ENCODE data around the gene C12orf43. TPM values are rescaled to one million over a fixed set of nuclear protein-coding genes. Genes with fewer than 3 reads are reported as not detected.

C12orf43 gene
- total RNA-seq, 1 experiment from 2014 or later = 25.7 TPM

DNA sequence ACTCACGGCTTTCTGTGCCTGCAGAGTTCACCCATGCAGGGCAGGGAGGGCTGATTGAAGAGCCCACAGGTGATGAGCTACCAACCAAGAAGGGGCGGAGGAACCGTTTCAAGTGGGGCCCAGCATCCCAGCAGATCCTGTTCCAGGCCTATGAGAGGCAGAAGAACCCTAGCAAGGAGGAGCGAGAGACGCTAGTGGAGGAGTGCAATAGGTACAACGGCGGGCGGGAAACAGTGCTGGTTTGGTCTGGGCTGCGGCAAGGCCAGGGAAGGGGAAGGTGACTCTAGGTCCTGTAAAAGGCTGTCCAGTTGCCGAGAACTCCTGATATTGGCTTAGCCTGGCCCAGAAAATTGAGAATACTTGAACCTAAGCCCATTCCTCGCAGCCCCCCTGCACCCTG, 22.8 kb downstream of the C12orf43 start:
- Mint-ChIP-seq H3K9me3 (peaks cover 0 to 3% of the 10 kb centered on the region in 2 experiments; a peak in 2 of 5 replicates), H3K36me3 (ENCODE audit: insufficient read depth in 1 of 3, low read depth in 3 of 3) (no peaks in the 10 kb centered on the region), H3K27me3 (ENCODE audit: low read depth) (peaks cover 12% of the 10 kb centered on the region), H3K27ac (no peak overlapping the region), H3K4me1 (0 out of 4 replicates have a peak, but pooled peaks cover 0 to 2% of the 10 kb centered on the region in 2 experiments), H3K4me3 (no peak overlapping the region)
- H2BK20ac ChIP-seq (ENCODE audit: low read depth, low read length, poor library complexity, severe bottlenecking) = no peak overlapping the region
- no CpG with 5 or more reads among the region's 11 CpGs for WGBS (ENCODE audit: extremely low coverage, insufficient read length, low lambda C conversion rate)
- H3T11ph ChIP-seq (ENCODE audit: low read length) = no peak overlapping the region
- no peak overlapping the region for H3K27ac ChIP-seq (ENCODE audit: insufficient read length, low read depth, low read length)
- H3K23ac ChIP-seq (ENCODE audit: insufficient read length, low read depth, low read length) = no peak overlapping the region
- H2BK15ac ChIP-seq (ENCODE audit: low read depth, low read length) = no peak overlapping the region
- no peak overlapping the region for H4K91ac ChIP-seq (ENCODE audit: insufficient read length, low read depth, low read length)
- H3K23me2 ChIP-seq (ENCODE audit: insufficient read length, low read depth, low read length, poor library complexity, severe bottlenecking) = no peaks in the 10 kb centered on the region
- no peak overlapping the region for H2AFZ ChIP-seq (ENCODE audit: low read length)
- no peak overlapping the region for H3K14ac ChIP-seq (ENCODE audit: insufficient read depth, low read length)
- H2BK5ac ChIP-seq (ENCODE audit: insufficient read length, low read length) = no peak overlapping the region
- no peak overlapping the region for H2BK12ac ChIP-seq (ENCODE audit: insufficient read length, low read depth, low read length)
- no peak overlapping the region for H3K18ac ChIP-seq (ENCODE audit: insufficient read length, low read depth, low read length)
- H3K4ac ChIP-seq (ENCODE audit: low read depth, low read length) = no peak overlapping the region
- no peak overlapping the region for H4K5ac ChIP-seq (ENCODE audit: insufficient read length, low read depth, low read length)
- H2AK5ac ChIP-seq (ENCODE audit: insufficient read length, low read length) = no peak overlapping the region
- no peaks in the 10 kb centered on the region for H3K79me1 ChIP-seq (ENCODE audit: insufficient read depth, low read depth, low read length, poor library complexity, severe bottlenecking)
- H2BK120ac ChIP-seq (ENCODE audit: low read depth, low read length, poor library complexity, severe bottlenecking) = no peak overlapping the region
- no peak for DNase-seq
- H3K79me2 ChIP-seq (ENCODE audit: insufficient read depth, low read length) = no peaks in the 10 kb centered on the region
- no peak overlapping the region for H3K9ac ChIP-seq (ENCODE audit: extremely low read depth, insufficient read length, low read length)
- H3K4me1 ChIP-seq (ENCODE audit: insufficient read depth, low read length) = no peaks in the 10 kb centered on the region
- TF ChIP-seq, protein P1, sequence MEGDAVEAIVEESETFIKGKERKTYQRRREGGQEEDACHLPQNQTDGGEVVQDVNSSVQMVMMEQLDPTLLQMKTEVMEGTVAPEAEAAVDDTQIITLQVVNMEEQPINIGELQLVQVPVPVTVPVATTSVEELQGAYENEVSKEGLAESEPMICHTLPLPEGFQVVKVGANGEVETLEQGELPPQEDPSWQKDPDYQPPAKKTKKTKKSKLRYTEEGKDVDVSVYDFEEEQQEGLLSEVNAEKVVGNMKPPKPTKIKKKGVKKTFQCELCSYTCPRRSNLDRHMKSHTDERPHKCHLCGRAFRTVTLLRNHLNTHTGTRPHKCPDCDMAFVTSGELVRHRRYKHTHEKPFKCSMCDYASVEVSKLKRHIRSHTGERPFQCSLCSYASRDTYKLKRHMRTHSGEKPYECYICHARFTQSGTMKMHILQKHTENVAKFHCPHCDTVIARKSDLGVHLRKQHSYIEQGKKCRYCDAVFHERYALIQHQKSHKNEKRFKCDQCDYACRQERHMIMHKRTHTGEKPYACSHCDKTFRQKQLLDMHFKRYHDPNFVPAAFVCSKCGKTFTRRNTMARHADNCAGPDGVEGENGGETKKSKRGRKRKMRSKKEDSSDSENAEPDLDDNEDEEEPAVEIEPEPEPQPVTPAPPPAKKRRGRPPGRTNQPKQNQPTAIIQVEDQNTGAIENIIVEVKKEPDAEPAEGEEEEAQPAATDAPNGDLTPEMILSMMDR (conservative IDR thresholded peaks at IDR 0.05) = no peak
- no peak overlapping the region for H3K4me2 ChIP-seq (ENCODE audit: insufficient read depth, insufficient read length, low read length)
- no peak overlapping the region for H4K8ac ChIP-seq (replicated peaks; ENCODE audit: insufficient read length, low read depth, low read length)
- no peak overlapping the region for H3K56ac ChIP-seq (ENCODE audit: insufficient read length, low read depth, low read length)
- no peaks in the 10 kb centered on the region for H4K20me1 ChIP-seq (ENCODE audit: control insufficient read depth, insufficient read depth, insufficient read length)
- H3K27me3 ChIP-seq (ENCODE audit: insufficient read depth, low read length) = no peaks in the 10 kb centered on the region
- H3K9me3 ChIP-seq (ENCODE audit: control insufficient read depth, low read depth, low read length) = no peaks in the 10 kb centered on the region
